HG02884 (cell line): ENCODE results near the gene RTP5.
"Not testable (repeated sequence)": the region's sequence is repeated elsewhere in the genome, so short reads cannot be mapped to it uniquely, and the experiment has no call there.

Experiments used
- ATAC-seq: cut with Tn5 transposase; IDR thresholded peaks from one replicate; pipeline ENCODE4 v1.9.1; 2021; ENCODE audit warnings: mild to moderate bottlenecking, moderate library complexity; ENCODE audit not compliant: unreplicated experiment

The RTP5 gene

DNA sequence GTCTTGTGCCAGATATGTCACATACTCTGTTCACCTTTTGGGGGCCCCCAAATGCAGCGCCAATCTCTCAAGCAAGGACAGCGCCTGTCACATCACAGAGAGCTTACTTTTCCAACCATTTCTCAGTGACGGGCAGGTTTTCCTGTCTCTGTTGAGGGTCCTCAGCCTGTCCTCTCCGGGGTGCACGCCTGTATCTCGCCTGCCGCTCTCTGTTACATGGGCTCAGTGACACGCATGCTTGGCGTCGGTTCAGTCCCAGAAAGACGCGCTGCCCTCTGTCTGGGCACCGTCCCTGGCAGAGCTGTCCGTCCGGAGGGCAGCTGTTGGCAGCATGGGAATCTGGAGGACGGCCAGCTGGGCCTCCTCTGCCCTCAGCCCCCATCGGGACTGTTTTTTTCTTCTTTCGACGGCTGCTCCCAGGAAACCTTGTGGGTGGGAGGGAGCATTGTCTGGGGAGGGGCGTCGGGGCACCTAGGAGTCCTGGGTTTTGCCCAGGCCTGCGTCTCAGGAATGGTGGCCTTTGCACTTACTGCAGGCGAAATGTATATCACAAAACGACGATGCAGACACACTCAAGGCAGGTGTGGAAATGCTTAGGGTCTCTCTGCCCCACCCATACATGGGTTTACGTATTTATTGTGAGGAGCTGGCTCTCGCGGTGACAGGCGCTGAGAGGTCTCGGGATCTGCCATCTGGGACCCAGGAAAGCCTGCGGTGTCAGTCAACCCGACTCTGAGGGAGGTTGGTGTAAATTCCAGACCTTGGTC lies 30.9 kb downstream of the RTP5 start:
- ATAC-seq, result no peak

DNA sequence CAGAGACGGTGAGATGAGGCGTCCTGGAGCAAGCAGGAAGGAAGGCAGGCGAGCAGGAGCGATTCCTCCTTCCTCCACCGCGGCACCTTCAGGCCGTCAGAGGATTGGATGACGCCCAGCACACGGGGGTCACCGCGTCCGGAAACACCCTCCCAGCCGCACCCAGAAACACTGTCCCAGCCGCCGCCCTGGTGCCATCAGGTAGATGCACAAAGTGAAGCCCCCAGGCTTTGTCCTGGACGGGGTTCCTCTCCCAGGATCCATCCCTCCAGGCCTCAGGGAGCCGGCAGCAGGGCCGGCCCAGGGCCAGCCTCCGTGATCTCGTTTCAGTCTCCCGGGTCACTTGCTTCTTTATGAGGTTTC lies 31.5 kb downstream of the RTP5 start:
- ATAC-seq, result no peak

- ATAC-seq, result no peak
These were observed 32.2 kb downstream of the RTP5 start for GRCh38 chr2:241901500-241902351.

DNA sequence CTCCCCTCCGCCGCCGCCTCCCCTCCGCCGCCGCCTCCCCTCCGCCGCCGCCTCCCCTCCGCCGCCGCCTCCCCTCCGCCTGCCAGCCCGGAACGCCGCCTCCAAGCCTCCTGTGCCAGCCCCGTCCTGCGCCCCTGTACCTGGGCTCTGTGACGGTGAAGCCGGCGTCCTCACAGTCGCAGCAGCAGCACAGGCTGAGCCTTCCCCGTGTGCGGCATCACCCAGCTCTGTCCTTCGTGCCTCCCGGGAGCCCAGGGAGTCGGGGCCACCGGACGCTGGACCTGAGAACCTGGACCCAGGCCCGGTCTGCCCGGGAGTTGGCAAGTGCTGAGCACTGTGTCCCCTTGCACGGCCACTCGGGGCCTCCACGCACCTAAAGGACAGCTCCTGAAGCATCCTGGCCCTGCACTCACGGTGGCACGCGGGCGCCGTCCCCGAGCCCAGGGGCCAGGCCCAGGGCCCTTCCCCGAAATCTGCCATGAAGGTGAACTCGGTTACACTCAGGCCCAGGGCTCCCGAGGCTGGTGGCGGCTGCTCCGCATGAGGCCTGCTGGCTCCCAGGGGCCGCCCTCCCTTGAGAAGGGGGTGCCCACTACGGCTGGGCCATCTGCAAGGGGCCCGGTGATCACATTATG lies 32.9 kb downstream of the RTP5 start:
- ATAC-seq, result no peak

DNA sequence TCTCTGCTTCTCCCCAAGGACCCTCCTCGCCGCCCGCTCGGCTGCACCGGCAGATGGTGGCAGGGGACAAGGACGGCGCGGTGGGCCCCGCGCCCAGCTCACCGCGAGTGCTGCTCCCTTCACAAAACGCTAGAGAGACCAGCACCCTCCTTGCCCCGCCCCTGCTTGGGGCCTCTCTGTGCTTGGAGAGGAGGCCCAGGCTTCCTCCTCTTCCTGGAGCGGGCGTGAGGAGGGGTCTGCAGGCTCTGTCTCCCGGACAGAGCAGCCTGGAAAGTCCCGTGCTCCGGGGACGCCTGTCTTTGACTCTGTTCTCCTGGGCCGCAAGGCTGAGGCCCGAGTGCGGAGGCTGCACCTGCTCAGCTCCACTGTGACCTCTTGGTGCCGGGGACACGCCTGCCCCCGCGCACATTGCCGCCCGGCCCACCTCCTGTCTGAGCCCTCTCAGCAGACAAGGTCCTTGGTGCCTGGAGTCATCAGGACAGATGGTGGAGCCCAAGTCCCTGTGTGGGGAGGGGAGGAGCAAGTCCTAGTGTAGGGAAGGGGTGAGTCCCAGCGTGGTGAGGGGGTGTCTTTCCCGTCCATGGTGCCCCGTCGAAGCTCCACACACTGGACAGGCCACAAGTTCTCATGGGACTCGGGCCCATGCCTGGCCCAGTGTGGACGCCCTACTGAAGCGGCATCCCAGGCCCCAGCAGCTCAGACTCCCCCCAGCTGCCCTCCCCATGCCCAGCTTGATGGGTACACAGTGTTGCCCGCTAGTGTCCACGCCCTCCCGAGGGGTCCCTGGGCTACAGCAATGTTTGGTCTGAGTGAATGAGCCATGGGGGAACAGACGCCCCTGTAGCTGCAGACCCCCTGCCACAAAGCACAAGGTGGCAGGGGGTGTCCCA lies 33.8 kb downstream of the RTP5 start:
- no peak for ATAC-seq

GRCh38 chr2:241904011-241904718 lies 34.6 kb downstream of the RTP5 start:
- no peak for ATAC-seq

DNA sequence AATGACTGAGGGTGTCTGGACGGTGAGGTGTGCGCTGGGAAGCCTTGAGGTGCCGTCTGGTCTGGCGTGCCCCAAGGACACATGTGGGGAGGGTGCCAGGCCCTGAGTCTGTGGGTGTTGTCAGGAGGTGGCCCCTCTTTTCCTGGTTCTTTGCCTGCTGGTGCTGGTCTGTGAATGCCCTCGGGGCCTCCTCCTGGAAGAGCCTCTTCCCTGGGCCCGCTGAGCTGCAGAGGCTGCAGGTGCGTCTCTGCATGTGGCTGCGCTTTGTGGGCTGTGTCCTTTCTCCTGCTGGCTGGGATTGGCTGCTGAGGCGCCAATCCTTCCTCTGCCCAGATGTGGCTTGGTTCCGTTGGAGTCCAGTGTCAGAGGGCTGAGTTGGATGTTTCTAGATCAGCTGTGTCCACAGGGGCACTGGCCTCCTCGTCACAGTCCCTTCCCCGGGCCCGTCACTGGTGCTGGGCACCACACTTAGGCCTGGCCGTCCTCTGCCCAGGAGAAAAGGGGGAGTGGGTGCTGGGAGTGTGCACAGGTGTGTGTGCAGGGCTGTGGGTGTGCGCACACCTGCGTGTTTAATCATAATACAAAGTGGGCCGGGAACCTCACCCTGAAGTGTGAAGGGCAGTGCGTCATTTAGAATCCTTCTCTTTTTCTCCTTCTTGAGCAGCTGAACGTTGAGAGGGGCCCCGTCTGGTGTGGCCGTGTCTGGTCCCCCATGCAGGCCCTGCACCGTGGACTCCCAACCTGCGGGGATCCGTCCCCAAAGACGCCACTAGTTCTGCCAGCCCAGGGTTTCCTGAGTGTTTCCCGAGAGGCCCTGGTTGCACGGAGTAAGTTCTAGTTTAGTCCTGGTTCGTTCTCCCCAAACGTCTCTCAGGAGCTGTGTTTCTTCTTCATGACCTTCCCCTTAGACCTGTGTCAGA lies 35.5 kb downstream of the RTP5 start:
- no peak for ATAC-seq

- no peak for ATAC-seq
These were observed 36.3 kb downstream of the RTP5 start for GRCh38 chr2:241905716-241906377.

DNA sequence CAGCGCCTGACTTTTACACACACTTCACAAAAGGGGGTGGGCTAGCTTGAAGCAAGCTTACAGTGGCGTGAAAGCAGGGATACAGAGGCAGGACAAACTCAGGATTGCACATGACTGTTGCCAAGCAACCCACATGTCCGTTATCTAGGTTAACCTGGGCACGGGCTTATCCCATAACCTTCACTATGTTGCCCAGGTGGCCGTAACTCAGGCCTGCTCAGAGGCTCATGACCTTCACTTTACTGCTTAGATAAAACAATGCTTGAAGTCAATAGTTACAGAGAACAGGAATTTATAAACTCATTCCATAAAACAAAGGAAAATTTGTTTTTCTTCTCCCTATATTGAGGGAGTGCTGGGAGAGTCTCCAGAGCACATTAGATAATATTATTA lies 36.8 kb downstream of the RTP5 start:
- not testable (repeated sequence) for ATAC-seq

DNA sequence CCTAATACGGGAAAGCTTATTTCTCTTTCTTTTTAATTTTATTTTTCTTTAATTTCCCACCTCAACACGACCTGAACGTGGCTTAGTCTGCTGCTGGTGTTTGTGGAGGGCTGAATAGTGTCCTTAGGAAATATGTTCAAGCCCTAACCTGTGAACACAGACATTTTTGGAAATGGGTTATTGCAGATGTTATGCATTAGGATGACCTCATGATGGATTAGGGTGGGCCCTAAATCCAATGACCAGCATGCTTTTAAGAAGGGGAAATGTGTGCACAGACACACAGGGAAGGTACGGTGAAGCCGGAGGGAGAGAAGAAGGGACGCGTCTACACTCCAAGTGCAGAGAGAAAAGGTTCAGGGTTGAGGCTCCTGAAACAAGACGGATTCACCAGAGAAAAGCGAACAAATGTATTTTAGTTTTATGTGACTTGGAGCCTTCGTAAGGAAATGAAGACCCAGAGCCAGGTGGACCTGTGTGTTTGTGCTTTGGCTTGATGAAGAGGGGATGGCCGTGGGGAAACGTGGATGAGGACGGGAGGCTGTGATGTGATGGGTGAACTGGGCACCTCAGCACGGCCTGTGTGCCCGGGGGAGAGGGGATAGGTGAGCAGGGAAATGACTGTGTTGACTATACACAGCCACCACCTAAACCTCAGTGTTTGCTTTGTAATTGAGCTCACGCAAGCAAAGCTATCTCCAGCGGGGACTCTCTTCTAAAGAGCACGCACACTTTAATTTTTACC lies 37.5 kb downstream of the RTP5 start:
- no peak for ATAC-seq

DNA sequence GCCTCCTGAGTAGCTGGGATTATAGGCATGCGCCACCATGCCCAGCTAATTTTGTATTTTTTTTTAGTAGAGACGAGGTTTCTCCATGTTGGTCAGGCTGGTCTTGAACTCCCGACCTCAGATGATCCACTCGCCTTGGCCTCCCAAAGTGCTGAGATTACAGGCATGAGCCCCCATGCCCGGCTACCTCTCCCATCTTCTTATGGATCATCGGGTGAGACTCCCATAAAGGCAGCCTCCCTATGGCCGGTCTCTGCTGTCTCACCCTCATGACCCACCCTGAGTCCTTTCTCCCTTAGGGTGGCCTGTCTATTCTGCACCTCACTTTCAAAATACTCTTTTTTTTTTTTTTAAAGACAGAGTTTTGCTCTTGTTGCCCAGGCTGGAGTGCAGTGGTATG lies 38.3 kb downstream of the RTP5 start:
- not testable (repeated sequence) for ATAC-seq

- ATAC-seq, result no peak
These were observed 39.3 kb downstream of the RTP5 start for GRCh38 chr2:241908686-241909420.

- no peak for ATAC-seq
These were observed 40.2 kb downstream of the RTP5 start for GRCh38 chr2:241909769-241910168.

- no peak for ATAC-seq
These were observed 41.3 kb downstream of the RTP5 start for GRCh38 chr2:241910604-241911520.

DNA sequence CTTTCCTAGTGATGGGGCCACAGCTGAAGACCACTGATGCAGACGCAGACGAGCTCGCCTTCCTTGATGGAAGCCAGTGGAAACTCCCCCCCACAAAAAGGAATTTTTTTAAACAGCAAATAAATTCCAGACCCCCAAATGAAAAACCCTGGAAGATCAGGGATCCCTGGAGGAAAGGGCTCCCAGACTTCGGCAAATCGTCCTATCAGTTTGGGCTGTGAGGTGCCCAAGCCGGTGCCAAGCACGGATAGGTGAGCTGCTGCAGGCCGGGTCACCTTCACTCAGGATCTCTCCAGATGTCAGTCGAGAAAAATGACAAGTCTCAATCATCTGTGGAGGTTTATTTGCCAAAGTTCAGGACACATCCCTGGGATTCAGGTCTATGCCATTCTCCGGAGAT lies 42.0 kb downstream of the RTP5 start:
- no peak for ATAC-seq

- no peak for ATAC-seq
These were observed 42.6 kb downstream of the RTP5 start for GRCh38 chr2:241912021-241912555.
